ENCODE measurements around the gene SLC12A9. TPM values are rescaled to one million over a fixed set of nuclear protein-coding genes. Genes with fewer than 3 reads are reported as not detected.
A peak's percentile ranks its signal among the peaks of the same experiment; 100 is the strongest.
"Not testable (repeated sequence)": the region's sequence is repeated elsewhere in the genome, so short reads cannot be mapped to it uniquely, and the experiment has no call there.

The SLC12A9 gene
- polyA plus RNA-seq, 1 donor, result 26.0 TPM

GRCh38 chr7:100812729-100813128 lies 39.8 kb upstream of the SLC12A9 start:
- H3K9me3 ChIP-seq (ENCODE audit: control insufficient read depth, low read depth, low read length), result peaks cover 3% of the 10 kb centered on the region
- H3K4me1 ChIP-seq (ENCODE audit: control insufficient read depth, insufficient read depth, low read length), result no peaks in the 10 kb centered on the region
- H3K27ac ChIP-seq (ENCODE audit: low read length), result no peak overlapping the region
- DNase-seq, result no peak
- H3K36me3 ChIP-seq (ENCODE audit: control insufficient read depth, insufficient read depth, low read length), result peaks cover 81% of the 10 kb centered on the region
- no peaks in the 10 kb centered on the region for H3K27me3 ChIP-seq (ENCODE audit: control insufficient read depth, insufficient read depth, low read length)
- no peak overlapping the region for H3K4me3 ChIP-seq (ENCODE audit: low read length)
- no CpG with 5 or more reads among the region's 22 CpGs for WGBS (ENCODE audit: insufficient coverage, low lambda C conversion rate)

- WGBS (ENCODE audit: insufficient coverage, low lambda C conversion rate), result no CpG with 5 or more reads among the region's 16 CpGs
- not testable (repeated sequence) for H3K4me1 ChIP-seq (ENCODE audit: control insufficient read depth, insufficient read depth, low read length); H3K9me3 ChIP-seq (ENCODE audit: control insufficient read depth, low read depth, low read length); H3K27me3 ChIP-seq (ENCODE audit: control insufficient read depth, insufficient read depth, low read length); H3K27ac ChIP-seq (ENCODE audit: low read length); H3K4me3 ChIP-seq (ENCODE audit: low read length)
- peaks cover 78% of the 10 kb centered on the region for H3K36me3 ChIP-seq (ENCODE audit: control insufficient read depth, insufficient read depth, low read length)
- peak in 1 of 2 donors; percentile 45 for DNase-seq
Measured at GRCh38 chr7:100816515-100816914, 36.0 kb upstream of the SLC12A9 start.

- peaks cover 80% of the 10 kb centered on the region for H3K36me3 ChIP-seq (ENCODE audit: control insufficient read depth, insufficient read depth, low read length)
- no peaks in the 10 kb centered on the region for H3K4me1 ChIP-seq (ENCODE audit: control insufficient read depth, insufficient read depth, low read length)
- H3K27me3 ChIP-seq (ENCODE audit: control insufficient read depth, insufficient read depth, low read length), result no peaks in the 10 kb centered on the region
- no peak for DNase-seq
- H3K4me3 ChIP-seq (ENCODE audit: low read length), result no peak overlapping the region
- H3K9me3 ChIP-seq (ENCODE audit: control insufficient read depth, low read depth, low read length), result peaks cover 3% of the 10 kb centered on the region
- no CpG with 5 or more reads among the region's 19 CpGs for WGBS (ENCODE audit: insufficient coverage, low lambda C conversion rate)
- no peak overlapping the region for H3K27ac ChIP-seq (ENCODE audit: low read length)
Measured at GRCh38 chr7:100817097-100817496, 35.4 kb upstream of the SLC12A9 start.

- H3K4me1 ChIP-seq (ENCODE audit: control insufficient read depth, insufficient read depth, low read length), result no peaks in the 10 kb centered on the region
- no peak overlapping the region for H3K4me3 ChIP-seq (ENCODE audit: low read length)
- WGBS (ENCODE audit: insufficient coverage, low lambda C conversion rate), result 100% methylated on average over 2 of the region's 9 CpGs
- H3K27ac ChIP-seq (ENCODE audit: low read length), result no peak overlapping the region
- peaks cover 80% of the 10 kb centered on the region for H3K36me3 ChIP-seq (ENCODE audit: control insufficient read depth, insufficient read depth, low read length)
- DNase-seq, result no peak
- H3K9me3 ChIP-seq (ENCODE audit: control insufficient read depth, low read depth, low read length), result peaks cover 7% of the 10 kb centered on the region
- no peaks in the 10 kb centered on the region for H3K27me3 ChIP-seq (ENCODE audit: control insufficient read depth, insufficient read depth, low read length)
Measured at GRCh38 chr7:100818366-100818765, 34.1 kb upstream of the SLC12A9 start.

- DNase-seq, result no peak
- peaks cover 80% of the 10 kb centered on the region for H3K36me3 ChIP-seq (ENCODE audit: control insufficient read depth, insufficient read depth, low read length)
- H3K27ac ChIP-seq (ENCODE audit: low read length), result no peak overlapping the region
- H3K9me3 ChIP-seq (ENCODE audit: control insufficient read depth, low read depth, low read length), result peaks cover 7% of the 10 kb centered on the region
- 100% methylated on average over 1 of the region's 6 CpGs for WGBS (ENCODE audit: insufficient coverage, low lambda C conversion rate)
- no peaks in the 10 kb centered on the region for H3K4me1 ChIP-seq (ENCODE audit: control insufficient read depth, insufficient read depth, low read length)
- no peak overlapping the region for H3K4me3 ChIP-seq (ENCODE audit: low read length)
- no peaks in the 10 kb centered on the region for H3K27me3 ChIP-seq (ENCODE audit: control insufficient read depth, insufficient read depth, low read length)
Measured at GRCh38 chr7:100818825-100819224, 33.7 kb upstream of the SLC12A9 start.

DNA sequence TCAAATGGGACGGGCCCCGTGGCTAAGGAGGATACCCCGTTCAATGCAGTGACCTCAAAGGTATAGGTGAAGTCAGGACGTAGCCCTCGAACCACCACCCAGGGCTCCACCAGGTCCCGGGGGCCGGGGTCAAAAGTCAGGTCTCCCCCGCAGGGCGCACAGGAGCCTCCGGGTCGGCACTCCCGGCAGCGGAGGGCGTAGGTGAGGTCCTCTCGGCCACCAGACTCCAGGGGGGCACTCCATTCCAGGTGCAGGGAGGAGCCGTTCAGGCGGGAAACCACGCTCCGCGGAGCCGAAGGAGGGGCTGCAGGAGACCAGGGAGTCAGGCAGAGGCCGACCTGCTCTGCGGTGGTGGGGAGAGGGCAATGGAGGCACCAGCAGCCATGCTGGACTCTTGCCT lies 32.9 kb upstream of the SLC12A9 start:
- no CpG with 5 or more reads among the region's 23 CpGs for WGBS (ENCODE audit: insufficient coverage, low lambda C conversion rate)
- H3K4me3 ChIP-seq (ENCODE audit: low read length), result no peak overlapping the region
- no peaks in the 10 kb centered on the region for H3K27me3 ChIP-seq (ENCODE audit: control insufficient read depth, insufficient read depth, low read length)
- H3K36me3 ChIP-seq (ENCODE audit: control insufficient read depth, insufficient read depth, low read length), result peaks cover 81% of the 10 kb centered on the region
- no peak overlapping the region for H3K27ac ChIP-seq (ENCODE audit: low read length)
- no peak for DNase-seq
- H3K4me1 ChIP-seq (ENCODE audit: control insufficient read depth, insufficient read depth, low read length), result peaks cover under 1% of the 10 kb centered on the region
- H3K9me3 ChIP-seq (ENCODE audit: control insufficient read depth, low read depth, low read length), result peaks cover 7% of the 10 kb centered on the region

- H3K27ac ChIP-seq (ENCODE audit: low read length), result no peak overlapping the region
- no peaks in the 10 kb centered on the region for H3K27me3 ChIP-seq (ENCODE audit: control insufficient read depth, insufficient read depth, low read length)
- DNase-seq, result no peak
- H3K4me1 ChIP-seq (ENCODE audit: control insufficient read depth, insufficient read depth, low read length), result peaks cover 15% of the 10 kb centered on the region
- whole genome bisulfite sequencing (ENCODE audit: insufficient coverage, low lambda C conversion rate), result 96% methylated on average over 3 of the region's 43 CpGs
- no peak overlapping the region for H3K4me3 ChIP-seq (ENCODE audit: low read length)
- peaks cover 60% of the 10 kb centered on the region for H3K36me3 ChIP-seq (ENCODE audit: control insufficient read depth, insufficient read depth, low read length)
- peaks cover 3% of the 10 kb centered on the region for H3K9me3 ChIP-seq (ENCODE audit: control insufficient read depth, low read depth, low read length)
Measured at GRCh38 chr7:100822236-100823139, 30.0 kb upstream of the SLC12A9 start.

DNA sequence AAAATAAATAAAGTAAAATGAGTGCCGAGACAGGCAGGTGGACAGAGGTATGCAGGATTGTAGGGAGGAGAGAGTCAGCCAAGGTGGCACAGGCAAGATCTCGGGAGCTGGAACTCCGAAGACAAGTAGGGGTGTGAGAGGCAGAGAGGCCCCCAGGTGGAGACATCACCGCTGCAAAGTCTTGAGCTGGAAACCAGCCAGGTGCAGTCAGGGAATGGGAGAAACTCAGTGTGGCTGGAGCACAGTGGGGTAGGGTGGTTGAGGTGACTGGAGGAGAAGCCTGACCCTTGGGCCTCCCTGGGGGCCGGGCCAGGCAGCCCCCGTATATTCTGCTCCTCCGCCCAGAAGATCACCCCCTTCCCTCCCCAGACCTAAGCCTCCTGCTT lies 29.4 kb upstream of the SLC12A9 start:
- Histone ChIP-seq H3K4me1 (ENCODE audit: control insufficient read depth, insufficient read depth, low read length) (peaks cover 17% of the 10 kb centered on the region), H3K27ac (ENCODE audit: low read length) (no peak overlapping the region), H3K36me3 (ENCODE audit: control insufficient read depth, insufficient read depth, low read length) (peaks cover 56% of the 10 kb centered on the region), H3K27me3 (ENCODE audit: control insufficient read depth, insufficient read depth, low read length) (no peaks in the 10 kb centered on the region), H3K9me3 (ENCODE audit: control insufficient read depth, low read depth, low read length) (peaks cover 3% of the 10 kb centered on the region), H3K4me3 (ENCODE audit: low read length) (no peak overlapping the region)
- DNase-seq, result no peak
- WGBS (ENCODE audit: insufficient coverage, low lambda C conversion rate), result 93% methylated on average over 1 of the region's 7 CpGs

DNA sequence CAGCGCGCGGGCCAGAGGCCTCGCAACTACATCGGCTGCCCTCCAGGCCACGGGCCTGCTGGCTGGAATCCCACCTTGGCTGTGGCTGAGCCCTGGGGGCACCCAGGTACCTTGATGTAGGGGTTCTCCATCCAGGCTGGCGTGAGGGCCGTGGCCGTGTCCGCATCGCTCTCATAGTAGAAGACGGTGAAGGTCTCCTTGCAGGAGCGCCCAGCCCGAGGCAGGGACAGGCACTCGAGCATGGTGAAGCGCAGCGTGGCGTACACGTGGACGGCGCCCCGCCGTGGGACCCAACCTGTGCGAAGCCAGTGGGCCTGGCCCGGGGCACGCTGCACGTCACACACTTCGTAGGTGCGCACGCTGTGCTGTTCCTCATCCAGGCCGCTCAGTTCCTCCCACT lies 29.0 kb upstream of the SLC12A9 start:
- Histone ChIP-seq H3K27me3 (ENCODE audit: control insufficient read depth, insufficient read depth, low read length) (no peaks in the 10 kb centered on the region), H3K4me1 (ENCODE audit: control insufficient read depth, insufficient read depth, low read length) (peaks cover 20% of the 10 kb centered on the region), H3K9me3 (ENCODE audit: control insufficient read depth, low read depth, low read length) (peaks cover 3% of the 10 kb centered on the region), H3K27ac (ENCODE audit: low read length) (no peak overlapping the region), H3K36me3 (ENCODE audit: control insufficient read depth, insufficient read depth, low read length) (peaks cover 52% of the 10 kb centered on the region), H3K4me3 (ENCODE audit: low read length) (no peak overlapping the region)
- WGBS (ENCODE audit: insufficient coverage, low lambda C conversion rate), result no CpG with 5 or more reads among the region's 31 CpGs
- no peak for DNase-seq

DNA sequence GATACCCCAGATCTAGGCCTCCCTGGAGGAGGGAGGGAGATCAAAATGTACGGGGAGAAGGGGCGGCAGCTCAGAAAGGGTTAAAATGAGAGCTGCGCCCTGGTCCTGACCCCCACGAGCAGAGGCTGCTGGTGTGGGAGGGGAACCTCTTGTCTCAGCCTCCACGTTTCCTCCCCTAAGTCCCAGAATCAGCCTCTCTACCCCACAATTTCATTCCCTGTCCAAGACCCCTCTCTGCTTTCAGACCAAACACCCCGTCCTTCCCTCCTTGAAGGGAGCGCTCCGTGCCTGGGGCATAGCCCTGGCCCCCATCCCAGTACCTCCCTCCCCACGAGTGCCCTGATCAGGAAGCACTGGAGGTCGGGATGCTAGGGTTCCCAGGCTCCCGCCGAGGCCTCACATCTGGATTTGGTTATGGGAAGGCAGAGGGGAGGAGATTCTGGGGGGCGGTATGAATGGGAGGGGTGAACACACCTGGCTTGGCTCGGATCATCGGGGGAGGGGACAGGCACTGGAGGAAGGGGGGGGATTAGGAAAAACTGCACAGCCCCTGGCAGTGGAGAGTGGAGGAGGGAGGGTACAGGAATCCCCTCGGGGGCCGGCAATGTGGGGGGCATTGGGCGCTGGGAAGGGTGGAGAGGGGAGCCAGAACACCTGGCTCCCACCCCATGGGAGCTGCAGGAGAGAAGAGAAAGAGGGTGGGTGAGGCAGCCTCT lies 27.9 kb upstream of the SLC12A9 start:
- WGBS (ENCODE audit: insufficient coverage, low lambda C conversion rate), result 60% methylated on average over 1 of the region's 18 CpGs
- no peak overlapping the region for H3K27ac ChIP-seq (ENCODE audit: low read length)
- DNase-seq, result no peak
- peak overlapping the region; percentile 90 for H3K4me3 ChIP-seq (ENCODE audit: low read length)
- peaks cover 3% of the 10 kb centered on the region for H3K9me3 ChIP-seq (ENCODE audit: control insufficient read depth, low read depth, low read length)
- peaks cover 42% of the 10 kb centered on the region for H3K36me3 ChIP-seq (ENCODE audit: control insufficient read depth, insufficient read depth, low read length)
- H3K27me3 ChIP-seq (ENCODE audit: control insufficient read depth, insufficient read depth, low read length), result no peaks in the 10 kb centered on the region
- H3K4me1 ChIP-seq (ENCODE audit: control insufficient read depth, insufficient read depth, low read length), result peaks cover 21% of the 10 kb centered on the region

All from large intestine (tissue), 3 donors.